LNCaP clone FGC (cell line): ENCODE data around the gene SLU7.

Experiments
- DNase-seq: peaks from one replicate; pipeline ENCODE4 v3.0.0-alpha.2; 2011; ENCODE audit warnings: low read depth
- H3K4me3 ChIP-seq: 2 replicates; pipeline ENCODE4 v1.5.1; 2011; ENCODE audit warnings: mild to moderate bottlenecking, low read depth, low read length, control low read depth
- TF ChIP-seq, protein P1 (sequence below): IDR thresholded peaks from 2 replicates; pipeline ENCODE4 v1.5.1; 2012; ENCODE audit warnings: mild to moderate bottlenecking; ENCODE audit not compliant: control insufficient read depth, insufficient read depth; ENCODE audit errors: extremely low read depth

Gene SLU7

DNA sequence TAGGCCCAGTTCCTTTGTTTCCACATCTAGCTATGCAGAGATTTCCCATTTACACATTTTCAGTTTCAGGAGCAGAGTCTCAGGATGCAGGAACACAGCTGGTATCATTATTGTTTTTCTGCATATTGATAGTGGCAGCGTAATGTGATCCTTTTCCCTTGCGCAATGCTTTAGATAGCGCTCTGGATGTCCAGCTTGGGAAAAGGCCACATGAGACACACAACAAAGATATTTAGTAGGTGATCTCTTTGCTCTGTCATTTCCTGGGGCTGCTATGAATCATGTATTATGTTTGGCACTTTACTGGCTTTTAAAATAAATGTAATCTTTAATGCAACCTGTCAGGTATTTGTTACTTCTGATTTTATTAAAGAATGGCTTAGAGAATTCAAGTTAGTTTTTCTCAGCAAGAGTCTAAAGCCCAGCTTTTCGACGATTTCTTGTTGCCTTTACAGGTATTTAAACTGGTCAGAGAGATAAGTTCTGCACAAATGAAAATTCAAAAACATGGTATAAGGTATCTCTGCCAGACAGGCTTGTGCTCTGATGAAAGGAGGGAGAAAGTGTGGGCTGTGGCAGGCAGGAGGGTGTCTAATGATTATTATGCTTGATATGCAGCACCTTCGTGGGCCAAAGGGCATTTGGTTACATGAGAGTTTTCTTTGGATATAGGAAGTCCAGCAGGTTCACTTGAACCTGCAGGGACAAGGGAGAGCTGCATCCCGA is 45.0 kb upstream of the SLU7 start:
- H3K4me3 ChIP-seq: no peak overlapping the region
- DNase-seq: no peak
- TF ChIP-seq, protein P1, sequence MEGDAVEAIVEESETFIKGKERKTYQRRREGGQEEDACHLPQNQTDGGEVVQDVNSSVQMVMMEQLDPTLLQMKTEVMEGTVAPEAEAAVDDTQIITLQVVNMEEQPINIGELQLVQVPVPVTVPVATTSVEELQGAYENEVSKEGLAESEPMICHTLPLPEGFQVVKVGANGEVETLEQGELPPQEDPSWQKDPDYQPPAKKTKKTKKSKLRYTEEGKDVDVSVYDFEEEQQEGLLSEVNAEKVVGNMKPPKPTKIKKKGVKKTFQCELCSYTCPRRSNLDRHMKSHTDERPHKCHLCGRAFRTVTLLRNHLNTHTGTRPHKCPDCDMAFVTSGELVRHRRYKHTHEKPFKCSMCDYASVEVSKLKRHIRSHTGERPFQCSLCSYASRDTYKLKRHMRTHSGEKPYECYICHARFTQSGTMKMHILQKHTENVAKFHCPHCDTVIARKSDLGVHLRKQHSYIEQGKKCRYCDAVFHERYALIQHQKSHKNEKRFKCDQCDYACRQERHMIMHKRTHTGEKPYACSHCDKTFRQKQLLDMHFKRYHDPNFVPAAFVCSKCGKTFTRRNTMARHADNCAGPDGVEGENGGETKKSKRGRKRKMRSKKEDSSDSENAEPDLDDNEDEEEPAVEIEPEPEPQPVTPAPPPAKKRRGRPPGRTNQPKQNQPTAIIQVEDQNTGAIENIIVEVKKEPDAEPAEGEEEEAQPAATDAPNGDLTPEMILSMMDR: no peak

DNA sequence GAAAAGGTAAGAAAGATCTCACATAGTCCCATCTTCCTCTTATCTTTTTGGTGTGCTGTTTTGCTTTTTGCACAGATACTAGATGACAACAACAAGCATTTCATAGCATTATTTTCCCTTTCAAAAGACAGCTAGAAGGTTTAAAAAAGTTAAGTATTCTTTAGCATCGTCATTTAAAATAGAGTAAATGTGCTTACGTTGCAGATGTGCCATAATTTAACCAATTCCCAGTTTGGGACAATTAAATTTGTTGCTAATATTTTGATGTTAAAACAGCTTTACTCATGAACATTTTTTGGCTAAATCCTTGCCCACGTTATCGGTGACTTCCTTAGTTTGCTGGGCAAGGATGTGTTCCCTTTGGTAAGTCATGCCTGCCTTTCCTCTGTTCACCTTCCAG is 44.3 kb upstream of the SLU7 start:
- no peak overlapping the region for H3K4me3 ChIP-seq
- TF ChIP-seq, protein P1: no peak
- DNase-seq: no peak

DNA sequence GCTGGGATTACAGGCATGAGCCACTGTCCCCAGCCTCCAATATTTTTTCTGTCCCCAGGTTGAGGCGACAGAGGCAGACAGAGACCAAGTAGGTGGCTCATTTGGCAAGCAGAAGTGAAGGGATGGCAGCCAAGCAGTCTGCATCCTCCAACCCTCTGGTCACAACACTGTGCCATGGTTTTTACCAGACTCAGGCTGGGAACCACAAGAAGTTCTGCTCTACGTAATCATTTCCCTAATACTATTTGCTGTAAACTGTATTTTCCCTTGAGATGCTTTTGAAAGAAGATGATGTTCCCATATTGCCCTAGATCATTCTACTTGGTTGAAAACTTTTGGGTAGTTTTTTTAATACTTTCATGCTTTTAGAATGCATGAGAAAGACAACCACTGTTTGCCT is 43.3 kb upstream of the SLU7 start:
- TF ChIP-seq, protein P1: no peak
- H3K4me3 ChIP-seq: no peak overlapping the region
- DNase-seq: no peak

DNA sequence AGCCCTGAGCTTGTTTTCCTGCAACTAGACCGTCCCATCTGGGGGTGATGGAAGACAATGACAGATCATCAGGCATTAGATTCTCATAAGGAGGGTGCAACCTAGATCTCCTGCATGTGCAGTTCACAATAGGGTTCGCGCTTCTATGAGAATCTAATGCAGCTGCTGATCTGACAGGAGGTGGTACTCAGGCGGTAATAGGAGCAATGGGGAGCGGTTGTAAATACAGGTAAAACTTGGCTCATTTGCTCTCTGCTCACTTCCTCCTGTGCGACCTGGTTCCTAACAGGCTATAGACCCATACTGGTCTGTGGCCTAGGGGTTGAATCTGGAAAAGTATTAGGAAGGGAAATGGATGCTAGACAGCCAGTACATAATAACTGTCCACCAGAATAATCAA is 42.5 kb upstream of the SLU7 start:
- no peak overlapping the region for H3K4me3 ChIP-seq
- TF ChIP-seq, protein P1: no peak
- no peak for DNase-seq

DNA sequence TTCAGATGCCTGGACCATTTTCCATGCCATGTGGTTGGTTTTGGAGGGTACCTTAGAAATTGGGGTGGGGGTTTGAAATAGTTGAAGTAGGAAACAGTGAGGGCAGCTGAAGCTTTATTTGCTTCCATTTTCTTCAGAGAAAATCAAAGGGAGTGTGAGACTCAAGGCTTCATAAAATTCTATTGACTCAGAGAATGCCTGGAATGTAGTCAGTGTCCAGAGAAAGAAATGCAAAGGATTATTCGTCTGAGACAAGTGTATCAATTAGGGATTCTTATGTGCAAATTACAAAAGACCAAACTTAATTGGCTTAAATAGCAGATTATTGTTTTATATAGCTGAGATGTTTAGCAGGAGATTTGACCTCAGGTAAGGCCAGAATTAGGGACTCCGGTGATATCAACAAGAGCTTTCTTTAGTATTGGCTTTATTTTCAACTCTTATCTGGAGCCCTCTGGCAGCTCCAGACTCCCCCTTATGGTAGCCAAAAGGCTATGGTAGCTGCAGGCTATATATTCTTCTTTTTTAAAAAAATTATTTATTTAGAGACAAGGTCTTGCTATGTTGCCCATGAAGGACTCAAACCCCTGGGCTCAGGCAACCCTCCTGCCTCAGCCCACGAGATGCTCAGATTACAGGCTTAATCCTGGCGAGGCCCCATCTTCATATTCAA is 41.6 kb upstream of the SLU7 start:
- no peak overlapping the region for H3K4me3 ChIP-seq
- TF ChIP-seq, protein P1: no peak
- DNase-seq: no peak

DNA sequence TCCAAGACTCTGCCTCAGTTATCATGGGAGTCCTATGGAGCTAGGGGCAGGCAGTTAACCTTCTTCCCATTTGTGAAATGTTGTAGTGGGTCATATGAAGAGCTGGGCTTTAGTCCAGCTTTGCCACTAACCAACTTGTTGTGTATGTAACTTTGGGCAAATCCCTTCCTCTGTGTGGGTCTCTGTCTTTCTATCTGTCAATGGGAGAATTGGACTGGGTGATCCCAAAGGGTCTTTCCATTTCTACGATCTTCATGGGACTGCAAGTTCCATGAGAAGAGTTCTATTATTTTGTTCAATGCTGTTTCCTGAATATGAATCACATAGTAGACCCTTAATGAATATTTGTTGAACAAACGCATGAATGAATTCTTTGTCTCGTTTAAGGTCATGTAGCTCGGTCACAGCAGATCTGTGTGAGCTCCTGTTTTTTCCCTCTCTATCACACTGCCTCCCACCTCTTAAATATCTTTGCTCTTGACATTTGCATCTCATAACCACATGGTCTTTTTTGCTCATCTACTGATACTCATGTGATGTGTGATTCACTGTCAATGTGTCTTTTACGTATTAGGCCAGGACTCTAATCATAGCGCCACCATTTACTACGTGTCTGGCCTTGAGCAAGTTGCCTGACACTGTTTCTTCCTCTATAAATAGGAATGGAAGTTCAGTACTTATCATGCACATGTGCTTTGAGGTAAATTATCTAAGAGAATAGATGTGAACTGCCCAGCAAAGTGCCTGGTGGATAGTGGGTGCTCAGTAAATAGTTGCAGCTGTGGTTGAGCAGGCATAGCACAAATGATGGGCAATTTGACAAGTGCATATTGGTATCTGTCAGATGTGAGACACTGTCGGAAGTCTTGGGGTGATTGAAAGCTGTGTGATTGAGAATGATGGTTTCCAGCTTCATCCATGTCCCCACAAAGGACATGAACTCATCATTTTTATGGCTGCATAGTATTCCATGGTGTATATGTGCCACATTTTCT is 40.2 kb upstream of the SLU7 start:
- DNase-seq: no peak
- TF ChIP-seq, protein P1: no peak
- H3K4me3 ChIP-seq: no peak overlapping the region
